Hepatocyte (in vitro differentiated cells): ENCODE results near the gene RAP1GAP2. TPM values are rescaled to one million over a fixed set of nuclear protein-coding genes. Genes with fewer than 3 reads are reported as not detected.
"Not testable (repeated sequence)": the region's sequence is repeated elsewhere in the genome, so short reads cannot be mapped to it uniquely, and the experiment has no call there.

Experiments
- DNase-seq: peaks from one replicate; pipeline ENCODE4 v3.0.0-alpha.2; 2016; ENCODE audit warnings: low spot score
- H2AFZ ChIP-seq: fragments of 200-600 bp; sonication (generic); 2 replicates; pipeline ENCODE4 v1.6.0; 2016; ENCODE audit warnings: antibody characterized with exemption, mild to moderate bottlenecking
- H3K27ac ChIP-seq: fragments of 200-600 bp; sonication (generic); 2 replicates; pipeline ENCODE4 v1.5.1; 2016; ENCODE audit warnings: mild to moderate bottlenecking
- H3K27me3 ChIP-seq: fragments of 200-600 bp; sonication (generic); 2 replicates; pipeline ENCODE4 v1.6.1; 2016
- H3K36me3 ChIP-seq: fragments of 200-600 bp; sonication (generic); replicated peaks from 2 replicates; pipeline ENCODE4 v1.5.1; 2016; ENCODE audit warnings: low read depth; ENCODE audit not compliant: insufficient read depth
- H3K4me1 ChIP-seq: fragments of 200-600 bp; sonication (generic); 2 replicates; pipeline ENCODE4 v1.5.1; 2016; ENCODE audit warnings: mild to moderate bottlenecking, moderate library complexity; ENCODE audit not compliant: insufficient read depth
- H3K4me2 ChIP-seq: fragments of 200-600 bp; sonication (generic); 2 replicates; pipeline ENCODE4 v1.6.0; 2016
- H3K4me3 ChIP-seq: fragments of 200-600 bp; sonication (generic); 2 replicates; pipeline ENCODE4 v1.5.1; 2016; ENCODE audit warnings: mild to moderate bottlenecking
- H3K79me2 ChIP-seq: fragments of 200-600 bp; sonication (generic); 2 replicates; pipeline ENCODE4 v1.6.0; 2017; ENCODE audit warnings: mild to moderate bottlenecking
- H3K9me2 ChIP-seq: fragments of 200-600 bp; sonication (generic); replicated peaks from 2 replicates; pipeline ENCODE4 v1.6.0; 2017; ENCODE audit warnings: mild to moderate bottlenecking; ENCODE audit not compliant: insufficient read depth
- H3K9me3 ChIP-seq: fragments of 200-600 bp; sonication (generic); 2 replicates; pipeline ENCODE4 v1.5.1; 2016; ENCODE audit warnings: low read depth, mild to moderate bottlenecking
- H4K20me1 ChIP-seq: fragments of 200-600 bp; sonication (generic); 2 replicates; pipeline ENCODE4 v1.6.0; 2016; ENCODE audit warnings: mild to moderate bottlenecking; ENCODE audit not compliant: insufficient read depth, poor library complexity, severe bottlenecking
- EZH2 ChIP-seq: fragments of 200-600 bp; sonication (generic); IDR thresholded peaks from 2 replicates; pipeline ENCODE4 v1.6.1; 2016; ENCODE audit warnings: antibody characterized with exemption, mild to moderate bottlenecking, borderline replicate concordance
- EZH2phosphoT487 ChIP-seq: fragments of 200-600 bp; sonication (generic); IDR thresholded peaks from one replicate; pipeline ENCODE4 v1.6.1; 2018; ENCODE audit warnings: antibody characterized with exemption, mild to moderate bottlenecking, low read depth, moderate library complexity; ENCODE audit not compliant: unreplicated experiment, severe bottlenecking
- WGBS: methylation state at CpG from one replicate; pipeline ENCODE4 v1.1.6; 2016; ENCODE audit warnings: low lambda C conversion rate; ENCODE audit errors: missing lambda C conversion rate; 5-methylcytosine and 5-hydroxymethylcytosine counted together
- polyA plus RNA-seq: library from polyadenylated mRNA; unstranded; fragments of >200 nt; fragmentation: Nextera tagmentation; extraction: Ambion mirVana; gene quantifications from 2 replicates; pipeline ENCODE4 v1.2.1, GENCODE V29; 2016
- total RNA-seq: library from RNA; depleted of rRNA; stranded (reverse); fragments of >200 nt; gene quantifications from 2 replicates; pipeline ENCODE4 v1.2.3, GENCODE V29; 2014
- TF ChIP-seq, protein P1 (sequence below): fragments of 200-600 bp; sonication (generic); IDR thresholded peaks from 2 replicates; pipeline ENCODE4 v1.5.1; 2016; ENCODE audit warnings: antibody characterized with exemption, mild to moderate bottlenecking; ENCODE audit not compliant: poor library complexity

Gene RAP1GAP2
- total and polyA plus RNA-seq, 2 experiments from 2014 or later, result 3.0 to 10.0 TPM

DNA sequence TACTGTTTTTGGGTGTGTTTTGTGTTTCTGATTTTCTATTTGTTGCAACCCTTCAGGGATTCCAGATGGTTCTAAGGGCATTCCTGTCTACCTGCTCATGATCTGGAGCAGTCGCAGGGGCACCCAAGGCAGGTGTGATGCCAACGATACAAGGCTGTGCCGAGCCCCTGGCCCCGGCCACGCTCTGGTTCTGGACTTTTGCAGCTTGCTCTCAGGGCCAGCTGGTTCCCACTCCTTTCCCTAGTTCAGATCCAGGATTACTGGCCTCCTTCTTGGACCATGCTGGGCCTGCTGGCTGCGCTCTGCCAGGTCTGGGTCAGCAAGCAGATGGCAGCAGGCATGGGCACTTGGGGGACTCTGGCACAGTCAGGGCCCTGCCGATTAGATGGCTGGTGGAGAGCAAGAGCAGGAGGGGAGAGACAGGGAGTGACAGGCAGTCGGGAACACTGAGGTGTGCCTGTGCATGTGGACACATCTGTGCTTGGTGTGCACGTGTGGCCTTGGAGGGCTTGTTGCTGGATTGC, 15.2 kb upstream of the RAP1GAP2 start:
- no peaks in the 10 kb centered on the region for H3K4me1 ChIP-seq
- TF ChIP-seq, protein P1, sequence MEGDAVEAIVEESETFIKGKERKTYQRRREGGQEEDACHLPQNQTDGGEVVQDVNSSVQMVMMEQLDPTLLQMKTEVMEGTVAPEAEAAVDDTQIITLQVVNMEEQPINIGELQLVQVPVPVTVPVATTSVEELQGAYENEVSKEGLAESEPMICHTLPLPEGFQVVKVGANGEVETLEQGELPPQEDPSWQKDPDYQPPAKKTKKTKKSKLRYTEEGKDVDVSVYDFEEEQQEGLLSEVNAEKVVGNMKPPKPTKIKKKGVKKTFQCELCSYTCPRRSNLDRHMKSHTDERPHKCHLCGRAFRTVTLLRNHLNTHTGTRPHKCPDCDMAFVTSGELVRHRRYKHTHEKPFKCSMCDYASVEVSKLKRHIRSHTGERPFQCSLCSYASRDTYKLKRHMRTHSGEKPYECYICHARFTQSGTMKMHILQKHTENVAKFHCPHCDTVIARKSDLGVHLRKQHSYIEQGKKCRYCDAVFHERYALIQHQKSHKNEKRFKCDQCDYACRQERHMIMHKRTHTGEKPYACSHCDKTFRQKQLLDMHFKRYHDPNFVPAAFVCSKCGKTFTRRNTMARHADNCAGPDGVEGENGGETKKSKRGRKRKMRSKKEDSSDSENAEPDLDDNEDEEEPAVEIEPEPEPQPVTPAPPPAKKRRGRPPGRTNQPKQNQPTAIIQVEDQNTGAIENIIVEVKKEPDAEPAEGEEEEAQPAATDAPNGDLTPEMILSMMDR, result no peak
- TF ChIP-seq EZH2phosphoT487 (no peak), EZH2 (no peak)
- 95% methylated on average over 9 of the region's 9 CpGs for WGBS
- H3K27ac ChIP-seq, result no peak overlapping the region
- H3K4me3 ChIP-seq, result no peak overlapping the region
- no peaks in the 10 kb centered on the region for H3K79me2 ChIP-seq
- H3K9me3 ChIP-seq, result no peaks in the 10 kb centered on the region
- no peak overlapping the region for H2AFZ ChIP-seq
- no peaks in the 10 kb centered on the region for H4K20me1 ChIP-seq
- no peak overlapping the region for H3K4me2 ChIP-seq
- H3K9me2 ChIP-seq, result no peaks in the 10 kb centered on the region
- DNase-seq, result no peak
- peaks cover 6% of the 10 kb centered on the region for H3K27me3 ChIP-seq
- H3K36me3 ChIP-seq, result no peaks in the 10 kb centered on the region

DNA sequence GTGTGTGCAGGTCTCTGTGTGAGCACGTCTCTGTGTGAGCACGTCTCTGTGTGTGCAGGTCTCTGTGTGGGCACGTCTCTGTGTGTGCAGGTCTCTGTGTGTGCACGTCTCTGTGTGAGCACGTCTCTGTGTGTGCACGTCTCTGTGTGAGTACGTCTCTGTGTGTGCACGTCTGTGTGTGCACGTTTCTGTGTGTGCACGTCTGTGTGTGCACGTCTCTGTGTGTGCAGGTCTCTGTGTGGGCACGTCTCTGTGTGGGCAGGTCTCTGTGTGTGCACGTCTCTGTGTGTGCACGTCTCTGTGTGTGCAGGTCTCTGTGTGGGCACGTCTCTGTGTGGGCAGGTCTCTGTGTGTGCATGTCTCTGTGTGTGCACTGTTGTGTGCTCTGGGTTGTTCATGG, 14.6 kb upstream of the RAP1GAP2 start:
- not testable (repeated sequence) for DNase-seq, H3K36me3 ChIP-seq
- WGBS, result 95% methylated on average over 15 of the region's 15 CpGs

DNA sequence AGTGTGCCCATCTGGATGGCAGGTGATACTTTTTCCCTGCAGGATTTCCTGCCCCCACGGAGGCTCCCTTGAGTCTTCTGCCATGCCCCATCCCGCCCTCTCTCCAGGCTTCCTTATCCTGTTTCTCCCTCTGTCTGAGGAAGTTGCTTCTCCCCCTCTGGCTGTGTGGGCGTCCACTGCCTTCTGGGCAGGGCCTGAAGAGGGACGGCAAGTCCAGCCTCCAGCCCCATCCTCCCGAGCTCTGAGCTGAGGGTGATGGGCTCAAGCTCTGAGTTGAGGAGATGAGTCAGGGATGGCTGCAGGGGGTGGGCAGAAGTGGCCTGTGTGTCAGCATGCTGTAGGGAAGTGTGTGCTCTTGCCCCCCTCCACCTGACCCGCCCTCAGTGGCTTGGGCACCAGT, 14.2 kb upstream of the RAP1GAP2 start:
- Histone ChIP-seq H3K36me3 (no peaks in the 10 kb centered on the region), H3K9me2 (no peaks in the 10 kb centered on the region), H3K4me1 (no peaks in the 10 kb centered on the region), H3K9me3 (no peaks in the 10 kb centered on the region), H3K27me3 (peaks cover 3% of the 10 kb centered on the region), H3K27ac (no peak overlapping the region), H3K4me2 (no peak overlapping the region), H3K79me2 (no peaks in the 10 kb centered on the region), H4K20me1 (no peaks in the 10 kb centered on the region), H2AFZ (no peak overlapping the region), H3K4me3 (no peak overlapping the region)
- no peak for DNase-seq
- TF ChIP-seq EZH2 (no peak), EZH2phosphoT487 (no peak)
- TF ChIP-seq, protein P1, result no peak
- 54% methylated on average over 6 of the region's 6 CpGs for WGBS

More for the DNA sequence above, 14.6 kb upstream of the RAP1GAP2 start:
- H3K4me3 ChIP-seq, H3K27me3 ChIP-seq, H3K4me1 ChIP-seq, H3K9me3 ChIP-seq, H3K79me2 ChIP-seq, H2AFZ ChIP-seq, H4K20me1 ChIP-seq, H3K27ac ChIP-seq, H3K4me2 ChIP-seq, H3K9me2 ChIP-seq: not testable (repeated sequence)

DNA sequence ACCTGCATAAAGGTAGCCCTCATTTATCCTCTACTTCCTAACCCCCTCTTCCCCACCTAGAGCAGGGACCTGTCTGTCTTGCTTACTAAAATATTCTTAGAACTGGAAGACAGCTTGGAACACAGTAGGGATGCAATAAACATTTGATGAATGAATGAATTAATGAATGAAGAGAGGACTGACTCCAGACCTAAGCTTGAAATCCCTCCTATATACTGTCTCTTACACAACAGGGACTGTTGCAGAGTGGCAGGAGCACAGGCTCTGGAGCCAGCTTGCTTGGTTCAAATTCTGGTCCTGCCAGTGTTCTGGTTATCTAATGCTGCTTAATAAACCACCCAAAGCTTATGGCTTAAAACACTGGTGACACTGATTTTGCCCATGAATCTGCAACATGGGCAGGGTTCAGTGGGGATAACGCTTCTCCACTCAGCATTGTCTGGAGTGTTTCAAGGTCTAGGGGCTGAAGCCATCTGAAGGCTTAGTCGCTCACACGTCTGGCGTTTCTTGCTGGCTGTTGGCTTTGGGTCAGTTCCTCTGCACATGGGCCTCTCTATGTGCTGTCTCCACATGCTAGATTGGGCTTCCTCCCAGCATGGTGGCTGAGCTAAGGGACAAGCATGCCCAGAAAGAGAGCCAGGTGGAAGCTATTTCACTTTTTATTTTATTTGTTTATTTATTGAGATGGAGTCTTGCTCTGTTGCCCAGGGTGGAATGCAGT, 12.8 kb upstream of the RAP1GAP2 start:
- Histone ChIP-seq H4K20me1 (no peaks in the 10 kb centered on the region), H3K79me2 (no peaks in the 10 kb centered on the region), H2AFZ (no peak overlapping the region), H3K9me3 (no peaks in the 10 kb centered on the region), H3K36me3 (no peaks in the 10 kb centered on the region), H3K4me2 (no peak overlapping the region), H3K27me3 (no peaks in the 10 kb centered on the region), H3K27ac (no peak overlapping the region), H3K4me3 (no peak overlapping the region), H3K4me1 (no peaks in the 10 kb centered on the region), H3K9me2 (no peaks in the 10 kb centered on the region)
- TF ChIP-seq, protein P1, result no peak
- no peak for TF ChIP-seq EZH2
- no peak for TF ChIP-seq EZH2phosphoT487
- no peak for DNase-seq
- 91% methylated on average over 4 of the region's 4 CpGs for WGBS
